Stimulated activated CD8-positive, alpha-beta memory T cell treated with anti-CD3 and anti-CD28 coated beads, Interleukin-15, amount 100 ng/mL, for 24 hours (primary cell): ENCODE measurements around the gene ACSF2.

Experiments
- DNase-seq: peaks from one replicate; pipeline ENCODE4 v3.0.0-alpha.2; 2020; ENCODE audit warnings: low read depth

Gene ACSF2

GRCh38 chr17:50440172-50440837, 14.3 kb downstream of the ACSF2 start:
- DNase-seq = no peak

GRCh38 chr17:50440838-50441829, 15.1 kb downstream of the ACSF2 start:
- DNase-seq = no peak

DNA sequence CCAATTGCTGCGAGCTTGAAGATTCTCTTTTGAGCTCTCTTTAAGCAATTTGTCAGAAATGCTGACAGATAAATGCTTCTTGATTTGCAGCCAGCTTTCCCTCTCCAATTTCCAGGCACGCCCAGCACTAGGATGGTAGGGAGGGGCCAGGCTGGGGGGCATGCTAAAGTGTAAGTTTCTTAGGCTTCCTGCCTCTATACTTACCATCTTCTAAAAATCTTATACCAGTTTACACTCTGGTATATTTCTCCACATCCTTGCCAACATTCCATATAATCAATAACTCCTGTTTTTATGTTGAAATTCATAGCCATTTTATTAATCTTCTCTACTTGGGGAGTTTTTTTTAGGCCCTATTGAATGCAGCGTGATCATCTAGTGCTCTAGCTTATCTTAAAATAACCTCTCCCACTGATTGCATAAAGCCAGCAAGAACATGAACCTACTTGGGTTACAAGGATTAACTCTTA, 17.5 kb downstream of the ACSF2 start:
- no peak for DNase-seq

DNA sequence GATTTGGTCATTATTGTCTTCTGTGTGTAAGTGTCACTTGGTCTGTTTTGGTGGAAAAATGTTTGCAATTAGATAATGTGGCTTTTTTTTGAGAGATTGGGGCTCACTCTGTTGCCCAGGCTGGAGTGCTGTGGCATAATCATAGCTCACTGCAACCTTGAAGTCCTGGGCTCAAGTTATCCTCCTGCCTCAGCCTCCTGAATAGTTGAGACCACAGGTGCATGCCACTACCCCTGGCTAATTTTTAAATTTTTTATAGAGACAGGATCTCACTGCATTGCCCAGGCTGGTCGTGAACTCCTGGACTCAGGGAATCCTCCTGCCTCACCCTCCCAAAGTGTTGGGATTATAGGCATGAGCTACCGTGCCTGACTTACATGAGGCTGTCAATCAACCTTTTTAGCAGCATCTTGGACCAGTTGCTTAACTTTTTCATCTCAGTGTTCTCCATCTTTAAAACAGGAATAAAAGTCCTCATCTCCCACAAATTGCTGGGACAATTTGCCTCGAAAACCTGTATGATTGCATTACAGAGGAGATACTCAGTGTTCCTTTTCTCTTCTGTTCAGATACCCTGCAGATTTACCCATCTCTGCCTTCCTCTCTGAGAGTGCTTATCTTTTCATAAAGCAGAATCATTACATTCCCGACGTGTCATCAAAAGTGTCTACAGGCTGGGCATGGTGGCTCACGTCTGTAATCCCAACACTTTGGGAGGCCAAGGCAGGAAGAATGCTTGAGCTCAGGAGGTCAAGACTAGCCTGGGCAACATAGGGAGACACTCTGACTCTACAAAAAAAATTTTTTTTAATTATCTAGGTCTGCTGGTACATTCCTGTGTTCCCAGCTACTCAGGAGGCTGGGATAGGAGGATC, 19.1 kb downstream of the ACSF2 start:
- no peak for DNase-seq

DNA sequence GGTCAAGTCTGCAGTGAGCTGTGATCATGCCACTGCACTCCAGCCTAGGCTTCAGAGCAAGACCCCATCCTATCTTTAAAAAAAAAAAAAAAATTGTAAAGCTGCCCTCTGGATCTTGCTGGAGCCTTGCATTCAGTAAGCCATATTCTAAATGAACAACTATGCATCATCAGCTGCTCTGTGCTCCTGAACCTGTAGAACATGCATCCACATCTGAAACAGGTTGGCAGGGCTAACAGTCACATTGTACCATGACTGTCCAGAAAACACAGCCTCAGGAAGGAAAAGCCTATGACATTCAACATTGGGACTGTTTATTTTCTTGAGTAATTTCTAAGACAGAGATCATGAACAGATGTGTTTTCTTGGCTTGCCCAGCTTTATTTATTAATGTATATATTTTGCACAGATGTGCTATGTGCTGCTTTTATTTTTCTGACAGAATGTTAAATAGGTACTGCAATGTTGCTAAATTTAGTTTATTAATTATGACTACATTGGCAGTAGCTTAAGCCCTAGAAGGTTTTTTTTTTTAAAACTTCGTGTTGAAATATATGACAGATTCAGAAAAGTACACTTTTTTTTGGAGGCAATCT, 19.8 kb downstream of the ACSF2 start:
- DNase-seq = no peak

DNA sequence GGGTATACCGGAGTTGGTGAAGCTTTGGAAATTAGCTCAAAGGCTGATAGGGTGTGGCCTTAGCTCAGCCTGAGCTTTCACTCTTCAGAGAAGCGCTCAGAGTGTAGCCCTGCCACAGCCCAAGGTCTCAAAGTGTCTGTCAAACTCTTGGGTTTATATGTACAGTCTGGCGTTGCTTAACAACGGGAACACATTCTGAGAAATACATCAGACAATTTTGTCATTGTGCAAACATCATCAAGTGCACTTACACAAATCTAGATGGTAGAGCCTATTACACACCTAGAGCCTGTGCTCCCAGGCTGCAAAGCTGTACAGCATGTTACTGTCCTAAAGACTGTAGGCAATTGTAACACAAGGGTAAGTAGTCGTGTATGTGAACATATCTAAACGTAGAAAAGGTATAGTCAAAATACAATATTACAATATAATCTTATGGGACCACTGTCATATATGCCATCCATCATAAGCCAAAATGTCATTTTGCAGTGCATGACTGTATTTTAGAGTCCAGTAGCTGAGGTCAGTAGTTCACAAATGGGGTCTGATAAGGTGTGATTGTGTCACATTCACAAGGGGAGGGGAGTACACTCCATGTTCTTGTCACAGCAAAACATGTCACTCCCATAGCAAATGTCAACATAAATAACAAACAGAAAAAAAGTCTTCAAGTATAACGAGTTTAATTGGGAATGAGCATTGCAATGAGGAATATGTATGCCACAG, 22.0 kb downstream of the ACSF2 start:
- no peak for DNase-seq

GRCh38 chr17:50448643-50449042, 22.6 kb downstream of the ACSF2 start:
- DNase-seq = no peak

DNA sequence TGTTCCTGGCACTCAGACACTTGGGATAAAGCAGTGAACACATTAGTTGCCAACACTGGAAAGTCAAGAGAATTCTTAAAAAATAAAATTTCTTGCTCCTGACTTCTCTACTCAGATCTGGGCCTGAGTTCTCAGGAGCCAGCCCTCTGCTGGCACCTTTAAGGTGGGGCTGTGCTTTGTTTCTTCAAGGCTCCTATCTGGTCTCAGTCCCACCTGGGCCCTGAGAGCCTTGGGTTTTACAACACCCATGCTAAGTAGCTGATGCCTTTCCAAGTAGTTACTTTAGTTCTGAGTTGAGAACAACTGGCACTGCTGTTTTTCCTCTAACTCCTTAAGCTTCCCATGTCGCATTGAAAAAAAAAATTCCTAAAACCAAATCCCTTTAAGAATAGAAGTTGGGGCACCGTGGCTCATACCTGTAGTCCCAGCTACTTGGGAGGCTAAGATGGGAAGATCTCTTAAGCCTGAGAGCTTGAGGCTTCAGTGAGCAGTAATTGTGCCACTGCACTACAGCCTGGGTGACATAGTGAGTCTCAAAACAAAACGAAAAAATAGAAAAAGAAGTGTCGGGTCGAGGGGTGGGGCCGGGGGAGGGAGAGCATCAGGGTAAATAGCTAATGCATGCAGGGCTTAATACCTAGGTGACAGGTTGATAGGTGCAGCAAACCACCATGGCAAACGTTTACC, 26.1 kb downstream of the ACSF2 start:
- no peak for DNase-seq

DNA sequence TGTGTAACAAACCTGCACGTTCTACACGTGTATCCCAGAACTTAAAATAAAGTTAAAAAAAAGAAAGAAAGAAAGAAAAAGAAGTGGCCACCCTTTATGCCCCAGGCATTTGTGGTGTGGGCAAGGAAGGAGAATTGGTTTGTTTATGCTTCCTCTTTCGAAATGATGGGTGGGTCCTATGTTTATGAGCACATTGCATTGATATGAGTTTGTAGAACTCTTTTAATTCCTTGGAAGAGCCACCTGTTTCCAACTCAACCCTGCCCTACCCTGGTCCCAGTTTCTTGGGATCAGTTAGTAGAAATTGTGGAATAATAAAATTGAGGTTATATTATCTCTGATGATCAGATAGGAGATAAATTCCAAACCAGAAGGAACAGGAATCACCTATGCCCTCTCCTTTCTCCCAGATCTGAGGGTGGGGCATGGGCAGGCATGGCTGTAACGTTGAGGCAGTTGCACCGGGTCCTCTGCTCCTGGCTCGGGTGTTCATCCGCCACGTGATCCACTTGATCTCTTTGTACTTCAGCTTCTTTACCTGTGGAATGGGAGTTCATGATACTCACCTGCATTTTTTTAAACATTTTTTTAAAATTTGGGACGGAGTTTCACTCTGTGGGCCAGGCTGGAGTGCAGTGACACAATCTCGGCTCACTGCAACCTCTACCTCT, 26.7 kb downstream of the ACSF2 start:
- no peak for DNase-seq

- no peak for DNase-seq
These were observed 27.9 kb downstream of the ACSF2 start for GRCh38 chr17:50453901-50454300.

GRCh38 chr17:50457621-50458020, 31.6 kb downstream of the ACSF2 start:
- no peak for DNase-seq

DNA sequence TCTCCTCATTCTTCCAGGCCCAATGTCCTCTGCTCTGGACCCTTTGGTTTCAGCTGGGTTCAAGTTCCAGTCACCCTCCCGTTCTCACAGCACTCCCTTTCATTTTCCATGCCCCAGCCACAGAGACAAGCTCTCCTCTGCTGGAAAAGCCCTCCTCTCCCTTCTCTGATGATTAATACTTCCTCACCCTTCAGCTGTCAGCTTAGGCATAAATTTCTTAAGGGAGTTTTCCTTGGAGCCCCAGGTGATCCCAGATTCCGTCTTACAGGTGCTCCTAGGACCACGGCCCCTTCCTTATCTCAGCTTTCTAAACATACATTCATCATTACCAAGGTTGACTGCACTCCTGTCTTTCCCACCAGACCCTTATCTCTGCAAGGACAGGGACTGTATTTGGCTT, 32.3 kb downstream of the ACSF2 start:
- no peak for DNase-seq

DNA sequence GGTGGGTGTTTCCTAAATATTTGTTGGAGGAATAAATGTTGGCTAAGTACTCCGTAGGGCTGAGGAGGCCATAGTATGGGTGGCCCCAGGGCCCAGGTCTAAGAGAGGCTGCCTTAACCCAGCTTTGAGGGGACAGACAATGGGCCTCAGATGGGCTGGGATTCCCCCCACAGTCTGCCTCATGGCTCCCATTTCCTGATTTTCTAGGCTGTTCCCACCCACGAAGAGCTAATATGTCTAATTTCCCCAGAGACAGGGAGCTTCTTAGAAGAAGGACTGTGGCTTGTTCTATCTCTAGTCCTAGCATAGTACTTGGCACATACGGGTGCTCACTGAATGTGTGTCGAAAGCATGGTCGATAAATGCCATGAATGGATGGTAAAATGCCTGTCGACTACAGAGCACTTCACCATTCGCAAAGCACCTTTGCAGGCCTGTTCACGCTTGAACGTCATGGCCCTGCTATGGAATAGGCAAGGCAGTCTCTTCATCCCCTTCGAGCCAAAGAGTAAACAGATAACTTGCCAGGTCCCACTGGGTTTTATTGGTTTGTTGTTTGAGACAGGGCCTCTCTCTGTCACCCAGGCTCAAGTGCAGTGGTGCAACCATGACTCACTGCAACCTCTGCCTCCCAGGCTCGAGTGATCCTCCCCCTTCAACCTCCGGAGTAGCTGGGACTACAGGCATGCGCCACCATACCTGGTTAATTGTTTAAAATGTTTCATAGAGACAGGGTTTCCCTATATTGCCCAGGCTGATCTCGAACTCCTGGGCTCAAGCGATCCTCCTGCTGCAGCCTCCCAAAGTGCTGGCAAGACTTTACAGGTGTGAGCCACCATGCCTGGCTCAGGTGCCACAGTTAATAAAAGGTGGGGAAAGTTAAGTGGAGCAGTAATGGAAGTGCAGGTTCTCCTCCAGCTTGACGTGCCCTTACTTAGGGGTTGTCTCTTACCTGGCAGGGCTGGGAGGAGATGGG, 33.0 kb downstream of the ACSF2 start:
- no peak for DNase-seq

DNA sequence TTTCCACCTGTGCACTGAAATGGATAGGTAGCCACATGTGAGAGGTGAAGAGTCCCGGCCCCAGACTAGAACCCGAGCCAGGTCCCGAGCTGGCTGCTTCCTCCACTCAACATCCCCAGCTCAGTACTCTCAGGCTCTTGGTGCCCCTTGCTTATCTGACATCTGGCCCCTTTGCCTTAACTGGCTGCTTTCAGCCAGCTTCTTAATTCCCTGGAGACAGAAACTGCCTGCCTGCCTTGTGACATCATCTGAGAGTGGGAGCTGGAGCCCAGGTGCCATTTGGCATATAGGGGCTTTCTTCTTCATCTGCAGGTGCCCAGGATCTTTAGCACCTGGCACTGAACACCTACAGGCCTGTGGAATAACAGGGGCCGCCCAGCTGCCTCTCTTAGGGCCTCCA, 33.7 kb downstream of the ACSF2 start:
- DNase-seq = no peak

GRCh38 chr17:50460831-50461526, 35.0 kb downstream of the ACSF2 start:
- DNase-seq = no peak

GRCh38 chr17:50461550-50462132, 35.6 kb downstream of the ACSF2 start:
- DNase-seq = no peak

DNA sequence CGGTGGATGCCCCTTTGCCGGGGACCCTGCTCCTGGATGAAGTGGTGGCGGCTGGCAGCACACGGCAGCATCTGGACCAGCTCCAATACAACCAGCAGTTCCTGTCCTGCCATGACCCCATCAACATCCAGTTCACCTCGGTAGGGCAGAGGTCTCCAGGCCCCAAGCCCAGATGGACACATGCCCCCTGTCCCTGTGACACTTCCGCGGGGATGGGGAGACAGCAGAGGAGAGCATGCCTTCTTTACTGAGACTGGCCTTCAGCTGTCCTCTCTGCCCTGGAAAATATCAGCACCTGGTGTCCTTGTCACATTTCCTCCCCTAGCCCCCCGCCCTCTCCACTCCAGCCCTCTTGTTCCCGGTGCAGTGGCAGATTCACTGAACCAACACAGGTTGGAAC, 36.4 kb downstream of the ACSF2 start:
- no peak for DNase-seq

DNA sequence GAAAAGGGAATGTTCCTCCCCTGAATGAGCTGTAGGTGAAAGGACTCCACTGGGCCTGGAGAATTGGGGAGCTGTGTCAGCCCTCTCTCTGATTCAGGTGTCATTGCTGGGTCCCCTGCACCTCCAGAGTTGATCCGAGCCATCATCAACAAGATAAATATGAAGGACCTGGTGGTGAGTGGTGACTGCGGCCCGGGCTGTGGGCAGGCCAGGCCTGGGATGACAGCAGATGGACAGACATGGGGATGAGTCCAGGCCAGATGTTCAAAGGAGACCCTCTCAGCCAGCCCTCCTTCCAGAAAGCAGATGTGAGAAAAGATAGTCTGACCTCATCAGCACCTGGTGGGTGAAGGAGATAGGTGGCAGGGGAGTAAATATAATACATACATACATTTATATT, 38.1 kb downstream of the ACSF2 start:
- no peak for DNase-seq
